Measurements from ENCODE around the gene BET1L.
"Not testable (repeated sequence)": the region's sequence is repeated elsewhere in the genome, so short reads cannot be mapped to it uniquely, and the experiment has no call there.

Gene BET1L

DNA sequence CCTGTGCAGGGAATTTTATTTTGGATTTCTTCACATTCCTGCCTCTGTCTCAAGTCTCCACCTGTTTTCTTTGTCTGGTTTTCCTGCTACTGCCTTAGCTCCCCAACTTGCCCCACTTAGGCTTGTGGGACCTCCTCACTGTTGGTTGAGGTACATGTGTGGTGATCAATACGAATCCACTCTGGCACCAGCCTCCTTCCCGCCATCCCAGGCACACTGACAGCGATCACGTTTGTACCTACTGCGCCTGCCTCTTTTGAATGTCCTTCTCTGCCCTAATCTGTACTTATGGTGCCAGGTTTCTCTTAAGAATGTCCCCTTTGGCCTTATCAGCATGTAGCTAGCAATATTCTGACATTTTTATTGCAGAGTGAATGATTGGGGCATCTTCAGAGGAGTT, 16.7 kb downstream of the BET1L start:
- not testable (repeated sequence) for H2BK120ac ChIP-seq (ENCODE audit: insufficient read depth, low read length, poor library complexity); H4K12ac ChIP-seq (ENCODE audit: low read depth, low read length); H3K14ac ChIP-seq (ENCODE audit: low read length); H3K79me2 ChIP-seq (ENCODE audit: control insufficient read depth, insufficient read depth, low read length, poor library complexity); H4K8ac ChIP-seq (ENCODE audit: low read depth, low read length); H4K91ac ChIP-seq (ENCODE audit: low read depth, low read length); H3K27me3 ChIP-seq (ENCODE audit: insufficient read depth, low read length); H3K23ac ChIP-seq (ENCODE audit: low read length); H3K18ac ChIP-seq (ENCODE audit: low read length); H3K36me3 ChIP-seq (ENCODE audit: control insufficient read depth in 1 of 2, insufficient read depth in 2 of 2, low read length in 2 of 2); H3K4me2 ChIP-seq (ENCODE audit: low read length); H3K9me3 ChIP-seq (ENCODE audit: insufficient read depth, low read depth, low read length); H2BK5ac ChIP-seq (ENCODE audit: low read depth, low read length, poor library complexity); H3K4me3 ChIP-seq (ENCODE audit: low read depth, low read length); H2AK5ac ChIP-seq (ENCODE audit: low read length); H3K27ac ChIP-seq (ENCODE audit: low read depth, low read length); H3K4ac ChIP-seq (ENCODE audit: low read depth, low read length); H3K4me1 ChIP-seq (ENCODE audit: control insufficient read depth in 1 of 2, insufficient read depth in 2 of 2, low read length in 2 of 2); H2BK12ac ChIP-seq (ENCODE audit: low read length); DNase-seq; H3K79me1 ChIP-seq (ENCODE audit: low read length); H2AFZ ChIP-seq (ENCODE audit: insufficient read depth, low read length, poor library complexity); H3K9ac ChIP-seq (ENCODE audit: low read length)
- no CpG with 5 or more reads among the region's 5 CpGs for WGBS (ENCODE audit: extremely low coverage, insufficient coverage, insufficient read length)

DNA sequence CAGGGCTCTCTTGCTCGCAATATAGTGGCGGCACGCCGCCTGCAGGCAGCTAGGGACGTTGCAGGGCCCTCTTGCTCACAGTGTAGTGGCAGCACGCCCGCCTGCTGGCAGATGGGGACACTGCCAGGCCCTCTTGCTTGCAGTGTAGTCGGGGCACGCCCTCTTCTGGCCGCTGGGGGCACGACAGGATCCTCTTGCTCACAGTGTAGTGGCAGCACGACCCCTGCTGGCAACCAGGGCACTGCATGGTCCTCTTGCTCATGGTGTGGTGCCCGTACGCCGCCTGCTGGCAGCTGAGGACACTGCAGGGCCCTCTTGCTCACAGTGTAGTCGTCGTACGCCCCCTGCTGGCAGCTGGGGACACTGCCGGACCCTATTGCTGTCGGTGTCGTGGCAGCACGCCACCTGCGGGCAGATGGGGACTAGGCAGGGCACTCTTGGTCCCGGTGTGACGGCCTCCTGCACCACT, 17.3 kb downstream of the BET1L start:
- not testable (repeated sequence) for H3K9me3 ChIP-seq (ENCODE audit: insufficient read depth, low read depth, low read length); H3K4me2 ChIP-seq (ENCODE audit: low read length); H3K27ac ChIP-seq (ENCODE audit: low read depth, low read length); H2BK5ac ChIP-seq (ENCODE audit: low read depth, low read length, poor library complexity); H2BK120ac ChIP-seq (ENCODE audit: insufficient read depth, low read length, poor library complexity); H3K27me3 ChIP-seq (ENCODE audit: insufficient read depth, low read length); H4K8ac ChIP-seq (ENCODE audit: low read depth, low read length); H3K4me3 ChIP-seq (ENCODE audit: low read depth, low read length); H3K14ac ChIP-seq (ENCODE audit: low read length); H4K12ac ChIP-seq (ENCODE audit: low read depth, low read length); H2AFZ ChIP-seq (ENCODE audit: insufficient read depth, low read length, poor library complexity); DNase-seq; H3K4me1 ChIP-seq (ENCODE audit: control insufficient read depth in 1 of 2, insufficient read depth in 2 of 2, low read length in 2 of 2); H3K18ac ChIP-seq (ENCODE audit: low read length); H3K4ac ChIP-seq (ENCODE audit: low read depth, low read length); H3K79me2 ChIP-seq (ENCODE audit: control insufficient read depth, insufficient read depth, low read length, poor library complexity); H2AK5ac ChIP-seq (ENCODE audit: low read length); H3K9ac ChIP-seq (ENCODE audit: low read length); H3K36me3 ChIP-seq (ENCODE audit: control insufficient read depth in 1 of 2, insufficient read depth in 2 of 2, low read length in 2 of 2); H3K79me1 ChIP-seq (ENCODE audit: low read length); H2BK12ac ChIP-seq (ENCODE audit: low read length); H3K23ac ChIP-seq (ENCODE audit: low read length); H4K91ac ChIP-seq (ENCODE audit: low read depth, low read length)
- no CpG with 5 or more reads among the region's 25 CpGs for WGBS (ENCODE audit: extremely low coverage, insufficient coverage, insufficient read length)

DNA sequence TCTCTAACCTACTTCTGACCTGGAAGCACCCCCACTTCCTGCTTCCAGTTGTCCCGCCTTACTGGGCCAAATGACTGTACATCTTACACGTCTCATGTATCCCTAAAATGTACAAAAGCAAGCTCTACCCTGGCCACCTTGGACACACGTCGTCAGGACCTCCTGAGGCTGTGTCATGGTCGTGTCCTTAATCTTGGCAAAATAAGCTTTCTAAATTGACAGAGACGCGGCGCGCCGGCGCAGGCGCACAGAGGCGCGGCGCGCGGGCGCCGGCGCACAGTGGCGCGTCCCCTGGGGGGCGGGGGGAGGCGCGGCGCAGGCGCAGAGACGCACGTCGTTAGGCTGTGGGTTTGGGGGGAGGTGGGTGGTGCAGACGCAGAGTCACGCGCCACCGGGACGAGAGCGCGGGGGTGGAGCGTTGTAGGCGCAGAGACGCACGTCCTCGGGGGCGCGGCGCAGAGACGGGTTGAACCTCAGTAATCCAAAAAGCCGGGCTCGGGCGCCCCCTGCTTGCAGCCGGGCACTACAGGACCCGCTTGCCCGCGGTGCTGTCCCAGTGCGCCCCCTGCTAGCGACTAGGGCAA, 17.9 kb downstream of the BET1L start:
- peak; percentile 94 to 95 for DNase-seq
- not testable (repeated sequence) for H2BK12ac ChIP-seq (ENCODE audit: low read length)
- no CpG with 5 or more reads among the region's 55 CpGs for WGBS (ENCODE audit: extremely low coverage, insufficient coverage, insufficient read length)

DNA sequence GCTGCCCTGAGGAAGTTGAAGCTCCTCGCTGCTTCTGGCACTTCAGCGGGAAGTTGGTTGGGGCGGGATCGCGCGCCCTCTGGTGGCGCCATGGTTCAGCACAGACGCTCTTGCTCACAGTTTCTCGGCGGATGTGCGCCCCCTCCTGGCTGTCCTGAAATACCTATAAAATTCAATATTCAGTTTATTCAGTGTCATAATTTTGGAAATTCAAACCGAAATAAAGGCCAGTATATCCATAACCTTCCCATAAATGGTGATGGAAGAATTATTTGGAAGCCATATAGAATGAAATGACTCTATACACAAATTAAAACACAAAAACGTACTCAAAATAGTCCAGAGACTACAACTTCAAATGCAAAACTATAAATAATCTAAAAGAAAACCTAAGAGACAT, 27.0 kb downstream of the BET1L start:
- not testable (repeated sequence) for H4K12ac ChIP-seq (ENCODE audit: low read depth, low read length); H3K27me3 ChIP-seq (ENCODE audit: insufficient read depth, low read length); H3K4me3 ChIP-seq (ENCODE audit: low read depth, low read length); H3K27ac ChIP-seq (ENCODE audit: low read depth, low read length); H2AFZ ChIP-seq (ENCODE audit: insufficient read depth, low read length, poor library complexity); H2BK120ac ChIP-seq (ENCODE audit: insufficient read depth, low read length, poor library complexity); H3K79me2 ChIP-seq (ENCODE audit: control insufficient read depth, insufficient read depth, low read length, poor library complexity); H3K9ac ChIP-seq (ENCODE audit: low read length); H3K36me3 ChIP-seq (ENCODE audit: control insufficient read depth in 1 of 2, insufficient read depth in 2 of 2, low read length in 2 of 2); H3K23ac ChIP-seq (ENCODE audit: low read length); H2BK5ac ChIP-seq (ENCODE audit: low read depth, low read length, poor library complexity); H3K4me2 ChIP-seq (ENCODE audit: low read length); H3K4me1 ChIP-seq (ENCODE audit: control insufficient read depth in 1 of 2, insufficient read depth in 2 of 2, low read length in 2 of 2); H3K4ac ChIP-seq (ENCODE audit: low read depth, low read length); DNase-seq; H4K91ac ChIP-seq (ENCODE audit: low read depth, low read length); H2AK5ac ChIP-seq (ENCODE audit: low read length); H2BK12ac ChIP-seq (ENCODE audit: low read length); H3K79me1 ChIP-seq (ENCODE audit: low read length); H4K8ac ChIP-seq (ENCODE audit: low read depth, low read length); H3K18ac ChIP-seq (ENCODE audit: low read length); H3K9me3 ChIP-seq (ENCODE audit: insufficient read depth, low read depth, low read length); H3K14ac ChIP-seq (ENCODE audit: low read length)
- WGBS (ENCODE audit: extremely low coverage, insufficient coverage, insufficient read length): no CpG with 5 or more reads among the region's 13 CpGs

More for the DNA sequence above, 17.9 kb downstream of the BET1L start:
- not testable (repeated sequence) for H3K23ac ChIP-seq (ENCODE audit: low read length); H3K4me2 ChIP-seq (ENCODE audit: low read length); H3K79me2 ChIP-seq (ENCODE audit: control insufficient read depth, insufficient read depth, low read length, poor library complexity); H2BK5ac ChIP-seq (ENCODE audit: low read depth, low read length, poor library complexity); H3K18ac ChIP-seq (ENCODE audit: low read length); H3K9me3 ChIP-seq (ENCODE audit: insufficient read depth, low read depth, low read length); H3K4ac ChIP-seq (ENCODE audit: low read depth, low read length); H3K4me1 ChIP-seq (ENCODE audit: control insufficient read depth in 1 of 2, insufficient read depth in 2 of 2, low read length in 2 of 2); H3K27me3 ChIP-seq (ENCODE audit: insufficient read depth, low read length); H3K4me3 ChIP-seq (ENCODE audit: low read depth, low read length); H4K12ac ChIP-seq (ENCODE audit: low read depth, low read length); H2BK120ac ChIP-seq (ENCODE audit: insufficient read depth, low read length, poor library complexity); H3K27ac ChIP-seq (ENCODE audit: low read depth, low read length); H2AFZ ChIP-seq (ENCODE audit: insufficient read depth, low read length, poor library complexity); H3K79me1 ChIP-seq (ENCODE audit: low read length); H2AK5ac ChIP-seq (ENCODE audit: low read length); H4K8ac ChIP-seq (ENCODE audit: low read depth, low read length); H3K14ac ChIP-seq (ENCODE audit: low read length); H3K9ac ChIP-seq (ENCODE audit: low read length); H4K91ac ChIP-seq (ENCODE audit: low read depth, low read length); H3K36me3 ChIP-seq (ENCODE audit: control insufficient read depth in 1 of 2, insufficient read depth in 2 of 2, low read length in 2 of 2)
